ENCODE results near the gene KRTAP12-4.
"Not testable (repeated sequence)": the region's sequence is repeated elsewhere in the genome, so short reads cannot be mapped to it uniquely, and the experiment has no call there.

The KRTAP12-4 gene

DNA sequence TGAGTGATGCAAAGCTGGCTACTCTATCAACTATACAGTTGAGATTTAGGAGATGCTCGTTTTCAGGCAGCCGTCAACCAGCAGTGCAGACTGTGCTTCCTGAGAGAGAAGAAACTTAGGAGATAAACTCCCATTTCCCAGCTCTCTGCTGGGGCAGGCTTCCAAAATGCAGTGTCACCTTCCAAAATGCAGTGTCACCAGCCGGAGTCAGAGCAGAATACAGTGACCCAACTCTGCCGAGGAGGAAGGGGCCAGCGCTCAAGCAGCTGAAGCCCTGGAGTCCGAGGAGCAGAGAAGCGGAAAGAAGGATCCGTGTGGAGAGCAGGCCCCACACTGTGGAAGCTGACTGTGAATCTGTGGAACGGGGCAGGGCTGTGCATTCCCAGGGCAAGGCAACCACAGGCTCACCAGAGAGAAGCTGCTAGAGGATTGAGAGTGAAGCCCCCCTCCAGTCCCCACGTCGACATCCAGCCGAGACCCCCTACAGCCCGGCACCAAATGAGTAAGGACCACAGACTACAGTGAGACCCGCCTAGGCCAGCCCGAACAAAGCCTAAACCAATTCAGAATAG, 28.2 kb upstream of the KRTAP12-4 start:
- no peak overlapping the region for H3K4me3 Mint-ChIP-seq
- no peaks in the 10 kb centered on the region for H3K36me3 Mint-ChIP-seq (ENCODE audit: insufficient read depth)
- no peaks in the 10 kb centered on the region for H3K9me3 Mint-ChIP-seq

DNA sequence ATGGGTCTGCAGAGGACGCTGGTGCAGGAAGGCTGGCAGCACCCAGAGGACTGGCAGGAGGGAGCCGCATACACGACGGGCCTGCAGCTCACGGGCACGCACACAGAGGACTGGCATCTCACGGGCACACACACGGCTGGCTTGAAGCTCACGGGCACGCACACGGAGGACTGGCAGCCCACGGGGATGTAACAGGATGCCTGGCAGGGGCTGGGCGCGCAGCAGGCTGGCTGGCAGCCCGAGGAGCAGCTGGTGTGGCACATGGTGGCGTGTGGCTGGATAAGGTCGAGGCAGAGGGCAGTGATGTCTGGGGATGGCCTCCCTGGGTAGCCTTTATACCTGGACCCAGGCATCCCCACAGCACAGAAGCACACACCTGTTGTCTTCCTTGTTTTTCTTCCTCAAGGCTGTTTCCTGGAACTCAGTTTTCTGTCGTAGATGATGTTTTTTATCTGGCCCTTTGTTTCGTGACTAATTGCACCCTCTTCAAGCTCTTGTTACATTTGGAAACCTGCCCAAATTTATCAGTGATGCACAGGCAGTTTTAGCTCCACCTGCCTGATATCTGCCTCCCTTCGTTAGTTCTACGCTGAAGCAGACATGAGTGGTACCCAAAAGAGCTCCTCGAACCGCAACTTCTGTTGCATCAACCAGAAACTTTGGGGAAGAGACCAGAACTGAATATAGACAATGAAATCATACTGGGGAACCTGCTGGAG, 27.6 kb upstream of the KRTAP12-4 start, which contains the start of gene KRTAP12-1:
KRTAP12-1 (minus strand) TSS at position 303 of the 719 bp plus-strand sequence; CDS start at position 263, 40 bp downstream.
- no peak for DNase-seq
- H3K4me1 Mint-ChIP-seq (ENCODE audit: low read depth in 2 of 2) = peaks cover 9 to 13% of the 10 kb centered on the region in 2 donors
- no peak within 1 kb of the TSS for H3K4me3 Mint-ChIP-seq
- no peak within 1 kb of the TSS for H3K27ac Mint-ChIP-seq
- H3K9me3 Mint-ChIP-seq = no peaks in the 10 kb centered on the region
- H3K27me3 Mint-ChIP-seq = peaks cover 20 to 49% of the 10 kb centered on the region in 2 donors
- ATAC-seq (replicated peaks) = no peak
- no peaks in the 10 kb centered on the region for H3K36me3 Mint-ChIP-seq (ENCODE audit: insufficient read depth)

More for the DNA sequence above, 28.2 kb upstream of the KRTAP12-4 start:
- H3K4me1 Mint-ChIP-seq (ENCODE audit: low read depth in 2 of 2) = peaks cover 9 to 13% of the 10 kb centered on the region in 2 donors
- H3K27me3 Mint-ChIP-seq = peaks cover 22 to 56% of the 10 kb centered on the region in 2 donors
- ATAC-seq (replicated peaks) = no peak
- no peak overlapping the region for H3K27ac Mint-ChIP-seq
- DNase-seq = no peak

- no peak for DNase-seq
- peaks cover 4 to 6% of the 10 kb centered on the region in 2 donors for H3K4me1 Mint-ChIP-seq (ENCODE audit: low read depth in 2 of 2)
- no peak overlapping the region for H3K4me3 Mint-ChIP-seq
- peaks cover 12 to 41% of the 10 kb centered on the region in 2 donors for H3K27me3 Mint-ChIP-seq
- no peak for ATAC-seq (replicated peaks)
- H3K36me3 Mint-ChIP-seq (ENCODE audit: insufficient read depth) = no peaks in the 10 kb centered on the region
- H3K9me3 Mint-ChIP-seq = no peaks in the 10 kb centered on the region
- no peak overlapping the region for H3K27ac Mint-ChIP-seq
These were observed 26.7 kb upstream of the KRTAP12-4 start for GRCh38 chr21:44681152-44681551.

GRCh38 chr21:44677881-44678280, 23.4 kb upstream of the KRTAP12-4 start:
- Mint-ChIP-seq H3K27me3 (peaks cover 5 to 30% of the 10 kb centered on the region in 2 donors), H3K27ac (no peak overlapping the region), H3K9me3 (peaks cover 0 to 4% of the 10 kb centered on the region in 2 donors), H3K4me1 (ENCODE audit: low read depth in 2 of 2) (no peaks in the 10 kb centered on the region), H3K36me3 (ENCODE audit: insufficient read depth) (peaks cover 4% of the 10 kb centered on the region), H3K4me3 (no peak overlapping the region)
- ATAC-seq (replicated peaks) = no peak
- DNase-seq = no peak

DNA sequence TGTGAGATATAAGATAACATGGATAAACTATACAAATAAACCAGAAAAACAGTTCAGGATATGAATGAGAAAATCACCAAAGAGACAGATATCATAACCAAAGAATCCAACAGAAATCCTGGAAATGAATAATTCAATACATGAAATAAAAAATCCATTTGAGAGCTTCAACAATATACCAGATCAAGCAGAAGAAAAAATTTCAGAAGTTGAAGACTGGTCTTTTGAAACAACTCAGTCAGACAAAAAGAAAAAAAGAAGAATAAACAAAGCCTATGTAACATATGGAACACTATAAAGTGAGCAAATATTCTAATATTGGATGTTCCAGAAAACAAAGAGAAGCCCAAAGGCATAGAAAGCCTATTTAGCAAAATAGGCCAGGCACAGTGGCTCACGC, 17.5 kb upstream of the KRTAP12-4 start:
- Mint-ChIP-seq H3K27me3 (peaks cover 0 to 8% of the 10 kb centered on the region in 2 donors), H3K36me3 (ENCODE audit: insufficient read depth) (peaks cover 4% of the 10 kb centered on the region)
- DNase-seq = no peak

DNA sequence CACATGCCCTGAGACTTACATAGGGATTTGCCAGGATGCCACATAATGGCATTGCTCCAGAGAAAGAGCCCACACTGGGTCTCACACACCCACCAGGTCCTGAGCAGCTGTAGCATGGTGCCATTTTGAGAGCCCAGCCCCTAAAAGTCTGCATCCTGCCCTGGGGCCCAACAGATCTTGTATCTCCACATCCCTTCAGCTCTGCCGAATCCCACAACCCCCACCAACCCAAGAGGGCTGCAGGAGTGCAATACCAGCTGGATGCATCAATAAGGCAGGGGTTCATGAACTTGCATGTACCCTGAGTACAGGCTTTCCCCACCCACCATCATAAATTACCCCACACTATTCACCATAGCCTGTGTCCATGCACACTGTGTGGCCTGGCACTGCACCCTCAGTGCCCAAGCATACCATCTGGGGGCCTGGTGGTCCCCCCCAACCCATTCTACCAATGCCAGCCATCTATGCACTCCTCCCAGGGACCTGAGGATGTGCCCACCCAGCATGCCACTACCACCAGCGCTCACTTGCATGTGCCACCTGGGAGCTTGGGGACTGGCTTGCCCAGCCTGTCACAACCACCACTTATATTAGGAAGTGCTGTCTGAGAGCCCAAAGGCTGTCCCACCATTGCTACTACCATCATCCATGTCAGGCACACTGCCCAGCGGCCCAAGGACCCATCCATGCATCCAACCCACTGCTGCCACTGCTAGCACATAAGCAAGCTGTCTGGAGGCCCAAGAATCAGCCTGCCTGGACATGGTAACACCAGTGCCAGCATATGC, 16.4 kb upstream of the KRTAP12-4 start:
- peaks cover 0 to 6% of the 10 kb centered on the region in 2 donors for H3K9me3 Mint-ChIP-seq
- peaks cover 0 to 16% of the 10 kb centered on the region in 2 donors for H3K27me3 Mint-ChIP-seq
- ATAC-seq (replicated peaks) (no peak), DNase-seq (no peak)
- H3K4me1 Mint-ChIP-seq (ENCODE audit: low read depth in 2 of 2) = peaks cover 2 to 16% of the 10 kb centered on the region in 2 donors
- no peak overlapping the region for H3K4me3 Mint-ChIP-seq
- H3K27ac Mint-ChIP-seq = no peak overlapping the region
- peaks cover 4% of the 10 kb centered on the region for H3K36me3 Mint-ChIP-seq (ENCODE audit: insufficient read depth)

More for the DNA sequence above, 17.5 kb upstream of the KRTAP12-4 start:
- Mint-ChIP-seq H3K27ac (no peak overlapping the region), H3K4me1 (ENCODE audit: low read depth in 2 of 2) (peaks cover 0 to 11% of the 10 kb centered on the region in 2 donors), H3K9me3 (peaks cover 0 to 6% of the 10 kb centered on the region in 2 donors), H3K4me3 (no peak overlapping the region)
- no peak for ATAC-seq (replicated peaks)

GRCh38 chr21:44667612-44668011, 13.2 kb upstream of the KRTAP12-4 start:
- ATAC-seq (replicated peaks) (no peak), DNase-seq (no peak)
- peaks cover 3 to 16% of the 10 kb centered on the region in 2 donors for H3K4me1 Mint-ChIP-seq (ENCODE audit: low read depth in 2 of 2)
- H3K36me3 Mint-ChIP-seq (ENCODE audit: insufficient read depth) = no peaks in the 10 kb centered on the region
- peaks cover 0 to 19% of the 10 kb centered on the region in 2 donors for H3K27me3 Mint-ChIP-seq
- H3K27ac Mint-ChIP-seq = no peak overlapping the region
- no peaks in the 10 kb centered on the region for H3K9me3 Mint-ChIP-seq
- no peak overlapping the region for H3K4me3 Mint-ChIP-seq

GRCh38 chr21:44666401-44667320, 12.2 kb upstream of the KRTAP12-4 start, which contains the start of gene KRTAP12-2:
Gene KRTAP12-2 (minus strand): TSS chr21:44666927. CDS start chr21:44666886, 41 bp downstream.
- no peak within 1 kb of the TSS for H3K4me3 Mint-ChIP-seq
- peaks cover 0 to 3% of the 10 kb centered on the region in 2 donors for H3K9me3 Mint-ChIP-seq
- peak within 1 kb of the TSS in 1 of 2 donors; percentile 26 for H3K27ac Mint-ChIP-seq
- ATAC-seq (replicated peaks) = no peak
- H3K4me1 Mint-ChIP-seq (ENCODE audit: low read depth in 2 of 2) = peaks cover 3 to 16% of the 10 kb centered on the region in 2 donors
- H3K27me3 Mint-ChIP-seq = peaks cover 0 to 19% of the 10 kb centered on the region in 2 donors
- no peaks in the 10 kb centered on the region for H3K36me3 Mint-ChIP-seq (ENCODE audit: insufficient read depth)
- no peak for DNase-seq

DNA sequence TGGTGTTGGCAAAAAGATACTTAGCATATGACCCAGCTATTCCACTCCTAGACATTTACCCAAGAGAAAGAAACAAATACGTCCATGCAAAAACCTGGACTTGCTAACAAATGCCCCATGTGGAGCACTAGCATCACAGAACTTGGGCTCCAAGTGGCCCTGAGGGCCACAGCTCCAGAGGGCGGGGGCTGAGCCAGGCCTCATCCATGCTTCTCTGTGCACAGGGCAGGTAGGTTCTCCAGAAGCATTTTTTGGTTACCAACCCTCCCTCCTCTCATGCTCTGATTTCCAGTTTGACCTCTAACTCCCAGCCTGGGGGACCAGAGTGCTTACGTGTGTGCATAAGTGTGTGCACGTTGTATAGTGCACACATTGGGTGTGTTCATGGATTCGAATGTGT, 10.2 kb upstream of the KRTAP12-4 start:
- ATAC-seq (replicated peaks) (no peak), DNase-seq (no peak)
- H3K4me3 Mint-ChIP-seq = no peak overlapping the region
- peaks cover 0 to 3% of the 10 kb centered on the region in 2 donors for H3K9me3 Mint-ChIP-seq
- peaks cover 0 to 19% of the 10 kb centered on the region in 2 donors for H3K27me3 Mint-ChIP-seq
- no peak overlapping the region for H3K27ac Mint-ChIP-seq
- peaks cover 9 to 18% of the 10 kb centered on the region in 2 donors for H3K4me1 Mint-ChIP-seq (ENCODE audit: low read depth in 2 of 2)
- no peaks in the 10 kb centered on the region for H3K36me3 Mint-ChIP-seq (ENCODE audit: insufficient read depth)

DNA sequence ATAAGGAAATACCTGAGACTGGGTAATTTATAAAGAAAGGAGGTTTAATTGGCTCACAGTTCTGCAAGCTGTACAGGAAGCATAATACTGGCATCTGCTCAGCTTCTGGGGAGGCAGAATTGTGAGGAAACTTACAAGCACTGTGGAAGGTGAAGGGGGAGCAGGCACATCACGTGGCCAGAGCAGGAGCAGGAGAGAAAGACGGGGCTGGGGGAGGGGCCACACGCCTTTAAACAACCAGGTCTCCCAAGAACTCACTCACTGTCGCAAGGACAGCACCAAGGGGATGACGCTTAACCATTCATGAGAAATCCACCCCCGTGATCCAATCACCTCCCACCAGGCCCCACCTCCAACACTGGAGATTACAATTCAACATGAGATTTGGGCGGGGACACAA, 7.1 kb upstream of the KRTAP12-4 start:
- Mint-ChIP-seq H3K36me3 (ENCODE audit: insufficient read depth) (peaks cover 18% of the 10 kb centered on the region), H3K4me1 (ENCODE audit: low read depth in 2 of 2) (peaks cover 40% of the 10 kb centered on the region in 2 donors), H3K27me3 (peaks cover 0 to 10% of the 10 kb centered on the region in 2 donors)
- ATAC-seq (replicated peaks); H3K9me3 Mint-ChIP-seq; H3K27ac Mint-ChIP-seq; H3K4me3 Mint-ChIP-seq; DNase-seq: not testable (repeated sequence)

- Mint-ChIP-seq H3K4me3 (peak overlapping the region; percentile 70 to 74), H3K4me1 (ENCODE audit: low read depth in 2 of 2) (peaks cover 51 to 53% of the 10 kb centered on the region in 2 donors), H3K27ac (peak overlapping the region; percentile 95 to 96)
These were observed 4.6 kb upstream of the KRTAP12-4 start for GRCh38 chr21:44658913-44659595.

GRCh38 chr21:44658541-44658910, 4.1 kb upstream of the KRTAP12-4 start:
- Mint-ChIP-seq H3K36me3 (ENCODE audit: insufficient read depth) (peaks cover 27% of the 10 kb centered on the region), H3K4me1 (ENCODE audit: low read depth in 2 of 2) (peaks cover 56 to 58% of the 10 kb centered on the region in 2 donors), H3K9me3 (peaks cover 6 to 8% of the 10 kb centered on the region in 2 donors), H3K27me3 (no peaks in the 10 kb centered on the region), H3K27ac (peak overlapping the region; percentile 95 to 96), H3K4me3 (peak overlapping the region; percentile 70 to 74)
- DNase-seq (no peak), ATAC-seq (replicated peaks) (no peak)

More at GRCh38 chr21:44658913-44659595, 4.6 kb upstream of the KRTAP12-4 start:
- peaks cover 6 to 8% of the 10 kb centered on the region in 2 donors for H3K9me3 Mint-ChIP-seq
- ATAC-seq (replicated peaks) (peak; percentile 3), DNase-seq (peak in 2 of 3 experiments; percentile 16 to 22)
- H3K27me3 Mint-ChIP-seq = no peaks in the 10 kb centered on the region
- peaks cover 25% of the 10 kb centered on the region for H3K36me3 Mint-ChIP-seq (ENCODE audit: insufficient read depth)
